Mesothelial cell of epicardium (in vitro differentiated cells): Measurements from ENCODE around the gene SCAMP2. TPM values are rescaled to one million over a fixed set of nuclear protein-coding genes. Genes with fewer than 3 reads are reported as not detected.

Source experiments
- DNase-seq, 2 experiments: peaks; one replicate each; pipeline ENCODE4 v3.0.0; 2021; ENCODE audit warnings: low spot score in 2 of 2; ENCODE audit not compliant: unreplicated experiment in 2 of 2
- H3K27ac Mint-ChIP-seq: 2 replicates; pipeline ENCODE4 v1.8.0; 2021; ENCODE audit warnings: mixed read lengths
- H3K27me3 Mint-ChIP-seq: 2 replicates; pipeline ENCODE4 v1.8.0; 2021; ENCODE audit warnings: low read depth, mixed read lengths
- H3K36me3 Mint-ChIP-seq: 2 replicates; pipeline ENCODE4 v1.8.0; 2021; ENCODE audit warnings: mixed read lengths
- H3K4me1 Mint-ChIP-seq: 2 replicates; pipeline ENCODE4 v1.8.0; 2021; ENCODE audit warnings: mixed read lengths
- H3K4me3 Mint-ChIP-seq: 2 replicates; pipeline ENCODE4 v1.8.0; 2021; ENCODE audit warnings: mild to moderate bottlenecking, moderate library complexity, mixed read lengths
- H3K9me3 Mint-ChIP-seq: 2 replicates; pipeline ENCODE4 v1.8.0; 2021; ENCODE audit warnings: mixed read lengths
- total RNA-seq: library from RNA; stranded (reverse); gene quantifications from 3 replicates; pipeline ENCODE4 v1.2.1, GENCODE V29; 2021
- TF ChIP-seq, protein P1 (sequence below): fragments of 200-600 bp; sonication (generic); IDR thresholded peaks from one replicate; pipeline ENCODE4 v1.5.0; 2021; ENCODE audit warnings: antibody characterized with exemption; ENCODE audit not compliant: unreplicated experiment

Gene SCAMP2
- total RNA-seq, 1 donor from 2014 or later, result 45.6 TPM

- Mint-ChIP-seq H3K9me3 (no peaks in the 10 kb centered on the region), H3K27ac (no peak overlapping the region)
- TF ChIP-seq, protein P1, sequence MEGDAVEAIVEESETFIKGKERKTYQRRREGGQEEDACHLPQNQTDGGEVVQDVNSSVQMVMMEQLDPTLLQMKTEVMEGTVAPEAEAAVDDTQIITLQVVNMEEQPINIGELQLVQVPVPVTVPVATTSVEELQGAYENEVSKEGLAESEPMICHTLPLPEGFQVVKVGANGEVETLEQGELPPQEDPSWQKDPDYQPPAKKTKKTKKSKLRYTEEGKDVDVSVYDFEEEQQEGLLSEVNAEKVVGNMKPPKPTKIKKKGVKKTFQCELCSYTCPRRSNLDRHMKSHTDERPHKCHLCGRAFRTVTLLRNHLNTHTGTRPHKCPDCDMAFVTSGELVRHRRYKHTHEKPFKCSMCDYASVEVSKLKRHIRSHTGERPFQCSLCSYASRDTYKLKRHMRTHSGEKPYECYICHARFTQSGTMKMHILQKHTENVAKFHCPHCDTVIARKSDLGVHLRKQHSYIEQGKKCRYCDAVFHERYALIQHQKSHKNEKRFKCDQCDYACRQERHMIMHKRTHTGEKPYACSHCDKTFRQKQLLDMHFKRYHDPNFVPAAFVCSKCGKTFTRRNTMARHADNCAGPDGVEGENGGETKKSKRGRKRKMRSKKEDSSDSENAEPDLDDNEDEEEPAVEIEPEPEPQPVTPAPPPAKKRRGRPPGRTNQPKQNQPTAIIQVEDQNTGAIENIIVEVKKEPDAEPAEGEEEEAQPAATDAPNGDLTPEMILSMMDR, result no peak
Observed at GRCh38 chr15:74801311-74801997, 71.7 kb downstream of the SCAMP2 start.

DNA sequence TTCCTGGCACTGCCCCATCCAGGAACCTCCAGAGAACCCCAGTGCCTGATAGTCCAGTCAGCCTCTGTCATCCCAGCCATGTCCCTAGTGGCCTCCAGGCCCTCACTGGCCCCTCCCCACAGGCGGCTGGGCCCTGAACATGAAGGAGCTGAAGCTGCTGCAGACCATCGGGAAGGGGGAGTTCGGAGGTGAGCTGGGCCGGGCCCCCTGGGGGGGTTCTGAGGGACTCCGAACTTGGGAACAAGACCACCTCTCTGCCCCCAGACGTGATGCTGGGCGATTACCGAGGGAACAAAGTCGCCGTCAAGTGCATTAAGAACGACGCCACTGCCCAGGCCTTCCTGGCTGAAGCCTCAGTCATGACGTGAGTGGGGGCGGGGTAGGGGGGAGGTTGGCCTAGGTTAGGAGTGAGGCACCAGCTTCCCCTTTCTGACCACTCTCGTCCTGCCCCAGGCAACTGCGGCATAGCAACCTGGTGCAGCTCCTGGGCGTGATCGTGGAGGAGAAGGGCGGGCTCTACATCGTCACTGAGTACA, 72.5 kb downstream of the SCAMP2 start:
- TF ChIP-seq, protein P1, result no peak
- DNase-seq, result no peak
- Mint-ChIP-seq H3K9me3 (no peaks in the 10 kb centered on the region), H3K4me1 (no peaks in the 10 kb centered on the region), H3K4me3 (no peak overlapping the region), H3K36me3 (peaks cover 12% of the 10 kb centered on the region), H3K27me3 (no peaks in the 10 kb centered on the region), H3K27ac (no peak overlapping the region)

More at GRCh38 chr15:74801311-74801997, 71.7 kb downstream of the SCAMP2 start:
- H3K4me1 Mint-ChIP-seq, result no peaks in the 10 kb centered on the region
- no peaks in the 10 kb centered on the region for H3K27me3 Mint-ChIP-seq
- peaks cover 12% of the 10 kb centered on the region for H3K36me3 Mint-ChIP-seq
- no peak for DNase-seq
- H3K4me3 Mint-ChIP-seq, result no peak overlapping the region

- H3K27ac Mint-ChIP-seq, result no peak overlapping the region
Observed at GRCh38 chr15:74799856-74800558, 73.2 kb downstream of the SCAMP2 start.

DNA sequence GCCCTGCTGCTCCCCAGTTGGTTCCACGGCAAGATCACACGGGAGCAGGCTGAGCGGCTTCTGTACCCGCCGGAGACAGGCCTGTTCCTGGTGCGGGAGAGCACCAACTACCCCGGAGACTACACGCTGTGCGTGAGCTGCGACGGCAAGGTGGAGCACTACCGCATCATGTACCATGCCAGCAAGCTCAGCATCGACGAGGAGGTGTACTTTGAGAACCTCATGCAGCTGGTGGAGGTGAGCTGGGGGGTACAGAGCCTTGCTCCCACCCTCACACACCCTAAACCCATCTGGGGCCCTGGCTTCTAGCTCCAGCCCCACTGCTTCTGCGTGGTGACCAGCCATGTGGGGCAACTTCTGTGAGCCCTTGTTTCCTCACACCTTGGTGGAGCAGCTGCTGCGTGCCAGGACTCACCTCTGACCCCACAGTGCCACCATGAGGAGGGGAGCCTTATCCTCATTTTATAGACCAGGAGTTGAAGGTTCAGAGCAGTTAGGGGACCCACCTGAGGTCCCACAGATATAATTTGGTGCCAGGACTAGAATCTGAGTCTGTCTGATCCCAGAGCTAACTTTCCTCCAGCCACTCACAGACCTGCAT, 73.8 kb downstream of the SCAMP2 start:
- Mint-ChIP-seq H3K4me1 (no peaks in the 10 kb centered on the region), H3K27me3 (no peaks in the 10 kb centered on the region), H3K36me3 (peaks cover 8% of the 10 kb centered on the region), H3K4me3 (no peak overlapping the region), H3K27ac (peak overlapping the region; percentile 36), H3K9me3 (no peaks in the 10 kb centered on the region)
- TF ChIP-seq, protein P1, result no peak
- DNase-seq, result no peak

More at GRCh38 chr15:74799856-74800558, 73.2 kb downstream of the SCAMP2 start:
- H3K9me3 Mint-ChIP-seq, result no peaks in the 10 kb centered on the region
- TF ChIP-seq, protein P1, result peak; percentile 90
- peak in 1 of 2 experiments; percentile 74 for DNase-seq
- H3K4me1 Mint-ChIP-seq, result no peaks in the 10 kb centered on the region
- no peak overlapping the region for H3K4me3 Mint-ChIP-seq
- H3K36me3 Mint-ChIP-seq, result peaks cover 12% of the 10 kb centered on the region
- no peaks in the 10 kb centered on the region for H3K27me3 Mint-ChIP-seq

- no peaks in the 10 kb centered on the region for H3K4me1 Mint-ChIP-seq
- peak overlapping the region; percentile 36 for H3K27ac Mint-ChIP-seq
- peaks cover 3% of the 10 kb centered on the region for H3K36me3 Mint-ChIP-seq
- no peak overlapping the region for H3K4me3 Mint-ChIP-seq
- no peaks in the 10 kb centered on the region for H3K27me3 Mint-ChIP-seq
- no peak for DNase-seq
- no peaks in the 10 kb centered on the region for H3K9me3 Mint-ChIP-seq
- TF ChIP-seq, protein P1, result no peak
Observed at GRCh38 chr15:74798388-74799254, 74.5 kb downstream of the SCAMP2 start.
